ENCODE results near the gene SNRK. TPM values are rescaled to one million over a fixed set of nuclear protein-coding genes. Genes with fewer than 3 reads are reported as not detected.

Gene SNRK
- total and polyA plus RNA-seq, 2 donors (not counting 3 experiments of a cell fraction or from before 2014, with no cell fraction given): 43.3 to 99.9 TPM

DNA sequence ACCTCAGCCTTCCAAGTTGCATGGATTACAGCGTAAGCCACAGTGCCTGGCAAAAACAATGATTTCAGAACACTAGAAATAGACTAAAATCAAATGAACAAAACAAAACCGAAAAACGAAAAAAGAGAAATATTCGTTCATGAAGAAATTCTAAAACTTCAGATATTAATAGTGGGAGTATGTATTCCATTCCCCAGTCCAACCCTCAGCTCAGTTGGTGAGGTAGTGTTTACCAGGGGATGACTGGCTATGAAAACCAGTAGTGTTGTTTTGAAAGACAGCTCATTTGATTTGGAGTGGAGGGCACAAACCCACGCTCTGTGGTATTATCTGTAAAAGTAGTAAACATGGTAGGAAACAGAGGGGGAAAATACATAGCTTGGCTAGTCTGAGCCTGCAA lies 6.8 kb upstream of the SNRK start:
- no peaks in the 10 kb centered on the region for H3K9me1 ChIP-seq (replicated peaks; ENCODE audit: control insufficient read depth, extremely low read depth, insufficient read depth, low read length)
- H3K79me2 ChIP-seq (ENCODE audit: control insufficient read depth, insufficient read depth, low read length): no peaks in the 10 kb centered on the region
- no peak for DNase-seq (ENCODE audit: low read depth, low spot score)
- intact Hi-C loops (cut with micrococcal nuclease): no loop called here
- no peaks in the 10 kb centered on the region for H3K36me3 ChIP-seq (ENCODE audit: control insufficient read depth in 2 of 2, extremely low read depth in 1 of 2, insufficient read depth in 2 of 2, low read length in 2 of 2)
- no peak overlapping the region for H2AFZ ChIP-seq (ENCODE audit: low read depth, low read length)
- no peaks in the 10 kb centered on the region for H3K9me3 ChIP-seq (replicated peaks; ENCODE audit: control insufficient read depth, insufficient read depth, low read length)
- BruUV-seq (replicated peaks): no TSS peak
- dilution Hi-C loops (cut with MboI; ENCODE audit: extremely low pct_ligation_motif_present, low sequenced_read_pairs): no loop called here
- no peaks in the 10 kb centered on the region for H3K27me3 ChIP-seq (ENCODE audit: control insufficient read depth in 2 of 2, insufficient read depth in 2 of 2, low read length in 2 of 2)
- no peak overlapping the region for H3K9ac ChIP-seq (replicated peaks; ENCODE audit: extremely low read depth, insufficient read depth, low read length)
- no peak overlapping the region for H3K4me2 ChIP-seq (ENCODE audit: insufficient read depth, low read length)
- H3K4me3 ChIP-seq (replicated peaks in 1 of 3; ENCODE audit: insufficient read depth in 1 of 3, low read depth in 1 of 3, low read length in 3 of 3): no peak overlapping the region
- POLR2A ChIA-PET: no interaction called here
- CTCF ChIA-PET: interaction anchor here (1.1 to 1.6 kb wide), 4 partner anchors 9 to 118 kb away, joined by 3 to 5 read pairs (median 4); no protein-coding TSS in a partner anchor
- H3K4me1 ChIP-seq (ENCODE audit: control insufficient read depth, extremely low read depth, insufficient read depth, low read length): peaks cover 6% of the 10 kb centered on the region
- no peak overlapping the region for H3K27ac ChIP-seq (ENCODE audit: insufficient read depth, low read depth, low read length)
- no peak for FAIRE-seq
- TF ChIP-seq JUN (IDR thresholded peaks at IDR 0.05; ENCODE audit: borderline replicate concordance, insufficient read depth, insufficient read length, low read depth): no peak
- no peak for TF ChIP-seq POLR2AphosphoS5 (IDR thresholded peaks at IDR 0.05; ENCODE audit: insufficient read depth, low read depth, low read length)
- TF ChIP-seq FOS (IDR thresholded peaks at IDR 0.05; ENCODE audit: borderline replicate concordance, insufficient read depth, low read length): no peak
- no peaks in the 10 kb centered on the region for H4K20me1 ChIP-seq (replicated peaks; ENCODE audit: control insufficient read depth, extremely low read depth, insufficient read depth, low read length)

DNA sequence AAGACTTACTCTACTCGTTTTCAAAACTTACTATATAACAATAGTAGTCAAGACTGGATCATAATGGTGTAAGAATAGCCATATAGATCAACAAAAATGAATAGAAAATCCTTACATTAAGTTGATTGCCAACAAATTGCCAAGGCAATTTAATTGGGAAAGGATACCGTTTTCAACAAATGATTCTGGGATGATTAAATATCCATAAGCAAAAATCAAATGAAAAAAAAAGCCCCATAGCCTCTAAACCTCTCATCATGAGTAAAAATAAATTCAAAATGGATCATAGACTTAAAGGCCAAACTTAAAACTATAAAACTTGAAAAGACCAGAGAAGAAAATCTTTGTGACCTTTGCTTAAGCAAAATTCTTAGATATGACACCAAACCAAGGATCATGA lies 5.3 kb upstream of the SNRK start:
- H3K9ac ChIP-seq (replicated peaks; ENCODE audit: extremely low read depth, insufficient read depth, low read length): no peak overlapping the region
- POLR2A ChIA-PET: no interaction called here
- no peak overlapping the region for H3K27ac ChIP-seq (ENCODE audit: insufficient read depth, low read depth, low read length)
- H2AFZ ChIP-seq (ENCODE audit: low read depth, low read length): no peak overlapping the region
- no peaks in the 10 kb centered on the region for H3K9me1 ChIP-seq (replicated peaks; ENCODE audit: control insufficient read depth, extremely low read depth, insufficient read depth, low read length)
- no peaks in the 10 kb centered on the region for H4K20me1 ChIP-seq (replicated peaks; ENCODE audit: control insufficient read depth, extremely low read depth, insufficient read depth, low read length)
- DNase-seq (ENCODE audit: low read depth, low spot score) (no peak), FAIRE-seq (no peak)
- CTCF ChIA-PET: no interaction called here
- H3K9me3 ChIP-seq (replicated peaks; ENCODE audit: control insufficient read depth, insufficient read depth, low read length): no peaks in the 10 kb centered on the region
- no peak overlapping the region for H3K4me2 ChIP-seq (ENCODE audit: insufficient read depth, low read length)
- no peaks in the 10 kb centered on the region for H3K79me2 ChIP-seq (ENCODE audit: control insufficient read depth, insufficient read depth, low read length)
- H3K36me3 ChIP-seq (ENCODE audit: control insufficient read depth in 2 of 2, extremely low read depth in 1 of 2, insufficient read depth in 2 of 2, low read length in 2 of 2): no peaks in the 10 kb centered on the region
- dilution Hi-C loops (cut with MboI; ENCODE audit: extremely low pct_ligation_motif_present, low sequenced_read_pairs) (no loop called here), intact Hi-C loops (cut with micrococcal nuclease) (loop anchor here (10.0 kb wide), 1 partner anchor 316 kb away; no protein-coding TSS in a partner anchor)
- no peak overlapping the region for H3K4me3 ChIP-seq (replicated peaks in 1 of 3; ENCODE audit: insufficient read depth in 1 of 3, low read depth in 1 of 3, low read length in 3 of 3)
- TF ChIP-seq, protein P1, sequence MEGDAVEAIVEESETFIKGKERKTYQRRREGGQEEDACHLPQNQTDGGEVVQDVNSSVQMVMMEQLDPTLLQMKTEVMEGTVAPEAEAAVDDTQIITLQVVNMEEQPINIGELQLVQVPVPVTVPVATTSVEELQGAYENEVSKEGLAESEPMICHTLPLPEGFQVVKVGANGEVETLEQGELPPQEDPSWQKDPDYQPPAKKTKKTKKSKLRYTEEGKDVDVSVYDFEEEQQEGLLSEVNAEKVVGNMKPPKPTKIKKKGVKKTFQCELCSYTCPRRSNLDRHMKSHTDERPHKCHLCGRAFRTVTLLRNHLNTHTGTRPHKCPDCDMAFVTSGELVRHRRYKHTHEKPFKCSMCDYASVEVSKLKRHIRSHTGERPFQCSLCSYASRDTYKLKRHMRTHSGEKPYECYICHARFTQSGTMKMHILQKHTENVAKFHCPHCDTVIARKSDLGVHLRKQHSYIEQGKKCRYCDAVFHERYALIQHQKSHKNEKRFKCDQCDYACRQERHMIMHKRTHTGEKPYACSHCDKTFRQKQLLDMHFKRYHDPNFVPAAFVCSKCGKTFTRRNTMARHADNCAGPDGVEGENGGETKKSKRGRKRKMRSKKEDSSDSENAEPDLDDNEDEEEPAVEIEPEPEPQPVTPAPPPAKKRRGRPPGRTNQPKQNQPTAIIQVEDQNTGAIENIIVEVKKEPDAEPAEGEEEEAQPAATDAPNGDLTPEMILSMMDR (IDR thresholded peaks at IDR 0.05; ENCODE audit: extremely low read depth in 1 of 2, insufficient read depth in 1 of 2, low read depth in 1 of 2, low read length in 2 of 2): no peak
- TF ChIP-seq EZH2 (IDR thresholded peaks at IDR 0.05; ENCODE audit: borderline replicate concordance, low read depth, low read length, severe bottlenecking): no peak
- TF ChIP-seq POLR2A (IDR thresholded peaks at IDR 0.05; ENCODE audit: low read depth, low read length): no peak
- TF ChIP-seq POLR2AphosphoS5 (IDR thresholded peaks at IDR 0.05; ENCODE audit: insufficient read depth, low read depth, low read length): no peak
- no peak for TF ChIP-seq MYC (IDR thresholded peaks at IDR 0.05; ENCODE audit: low read depth, low read length)
- no peak for TF ChIP-seq JUN (IDR thresholded peaks at IDR 0.05; ENCODE audit: borderline replicate concordance, insufficient read depth, insufficient read length, low read depth)
- TF ChIP-seq, protein P2, sequence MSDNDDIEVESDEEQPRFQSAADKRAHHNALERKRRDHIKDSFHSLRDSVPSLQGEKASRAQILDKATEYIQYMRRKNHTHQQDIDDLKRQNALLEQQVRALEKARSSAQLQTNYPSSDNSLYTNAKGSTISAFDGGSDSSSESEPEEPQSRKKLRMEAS (IDR thresholded peaks at IDR 0.05; ENCODE audit: insufficient read depth, insufficient read length): no peak
- TF ChIP-seq GATA2 (IDR thresholded peaks at IDR 0.05; ENCODE audit: insufficient read depth, insufficient read length, low read depth, low read length): no peak
- TF ChIP-seq FOS (IDR thresholded peaks at IDR 0.05; ENCODE audit: borderline replicate concordance, insufficient read depth, low read length): no peak
- peaks cover 18% of the 10 kb centered on the region for H3K4me1 ChIP-seq (ENCODE audit: control insufficient read depth, extremely low read depth, insufficient read depth, low read length)
- H3K27me3 ChIP-seq (ENCODE audit: control insufficient read depth in 2 of 2, insufficient read depth in 2 of 2, low read length in 2 of 2): no peaks in the 10 kb centered on the region
- BruUV-seq (replicated peaks): no TSS peak

All from endothelial cell of umbilical vein (primary cell).